SK-N-SH treated with all-trans-retinoic acid at 6 μM for 48 hours (cell line): ENCODE results near the gene MAP3K12.

Experiments
- CSDC2 ChIP-seq: fragments of 250-450 bp; sonication (Bioruptor Pico); IDR thresholded peaks from 2 replicates; pipeline ENCODE4 v1.5.0; 2020; ENCODE audit warnings: mild to moderate bottlenecking, moderate library complexity
- ESRRG ChIP-seq: fragments of 250-450 bp; sonication (Bioruptor Pico); IDR thresholded peaks from 2 replicates; pipeline ENCODE4 v1.6.1; 2021; ENCODE audit warnings: mild to moderate bottlenecking
- ISL1 ChIP-seq: fragments of 250-450 bp; sonication (Bioruptor Pico); IDR thresholded peaks from 2 replicates; pipeline ENCODE4 v2.1.2; 2022; ENCODE audit warnings: mild to moderate bottlenecking, moderate library complexity
- PPARA ChIP-seq: fragments of 250-450 bp; sonication (Bioruptor Pico); IDR thresholded peaks from 2 replicates; pipeline ENCODE4 v1.5.0; 2020; ENCODE audit warnings: mild to moderate bottlenecking, borderline replicate concordance
- RARB ChIP-seq: fragments of 250-450 bp; sonication (Bioruptor Pico); IDR thresholded peaks from 2 replicates; pipeline ENCODE4 v1.8.0; 2021; ENCODE audit warnings: mild to moderate bottlenecking, moderate library complexity
- ZC3H10 ChIP-seq: fragments of 250-450 bp; sonication (Bioruptor Pico); IDR thresholded peaks from 2 replicates; pipeline ENCODE4 v1.5.1; 2021; ENCODE audit warnings: mild to moderate bottlenecking, moderate library complexity
- ZFP3 ChIP-seq: fragments of 250-450 bp; sonication (Bioruptor Pico); IDR thresholded peaks from 2 replicates; pipeline ENCODE4 v1.5.0; 2020; ENCODE audit warnings: mild to moderate bottlenecking, moderate library complexity
- ZFP30 ChIP-seq: fragments of 450-650 bp; formaldehyde crosslinking; IDR thresholded peaks from 2 replicates; pipeline ENCODE4 v1.5.0; 2022; ENCODE audit warnings: mild to moderate bottlenecking, moderate library complexity
- ZNF70 ChIP-seq: fragments of 450-650 bp; formaldehyde crosslinking; IDR thresholded peaks from 2 replicates; pipeline ENCODE4 v1.5.0; 2020; ENCODE audit warnings: mild to moderate bottlenecking, moderate library complexity
- ZNF8 ChIP-seq: fragments of 450-650 bp; formaldehyde crosslinking; IDR thresholded peaks from 2 replicates; pipeline ENCODE4 v1.5.0; 2020; ENCODE audit warnings: mild to moderate bottlenecking, moderate library complexity
- TF ChIP-seq, protein P1 (sequence below): fragments of 250-450 bp; sonication (Bioruptor Pico); IDR thresholded peaks from 2 replicates; pipeline ENCODE4 v1.8.0; 2020; ENCODE audit warnings: mild to moderate bottlenecking, moderate library complexity, borderline replicate concordance

GRCh38 chr12:53508534-53509170 lies 9.4 kb upstream of the MAP3K12 start:
- TF ChIP-seq ISL1 (CRISPR knock-in tag) (no peak), CSDC2 (CRISPR knock-in tag) (no peak), RARB (CRISPR knock-in tag) (no peak), PPARA (CRISPR knock-in tag) (no peak), ZNF8 (CRISPR knock-in tag) (no peak), ZC3H10 (CRISPR knock-in tag) (no peak), ESRRG (CRISPR knock-in tag) (no peak), ZFP3 (CRISPR knock-in tag) (no peak), ZNF70 (no peak), ZFP30 (no peak)
- TF ChIP-seq, protein P1, sequence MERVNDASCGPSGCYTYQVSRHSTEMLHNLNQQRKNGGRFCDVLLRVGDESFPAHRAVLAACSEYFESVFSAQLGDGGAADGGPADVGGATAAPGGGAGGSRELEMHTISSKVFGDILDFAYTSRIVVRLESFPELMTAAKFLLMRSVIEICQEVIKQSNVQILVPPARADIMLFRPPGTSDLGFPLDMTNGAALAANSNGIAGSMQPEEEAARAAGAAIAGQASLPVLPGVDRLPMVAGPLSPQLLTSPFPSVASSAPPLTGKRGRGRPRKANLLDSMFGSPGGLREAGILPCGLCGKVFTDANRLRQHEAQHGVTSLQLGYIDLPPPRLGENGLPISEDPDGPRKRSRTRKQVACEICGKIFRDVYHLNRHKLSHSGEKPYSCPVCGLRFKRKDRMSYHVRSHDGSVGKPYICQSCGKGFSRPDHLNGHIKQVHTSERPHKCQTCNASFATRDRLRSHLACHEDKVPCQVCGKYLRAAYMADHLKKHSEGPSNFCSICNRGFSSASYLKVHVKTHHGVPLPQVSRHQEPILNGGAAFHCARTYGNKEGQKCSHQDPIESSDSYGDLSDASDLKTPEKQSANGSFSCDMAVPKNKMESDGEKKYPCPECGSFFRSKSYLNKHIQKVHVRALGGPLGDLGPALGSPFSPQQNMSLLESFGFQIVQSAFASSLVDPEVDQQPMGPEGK, result no peak
